BE2C (cell line): ENCODE data around the gene PATL1.

Experiments used
- DNase-seq: peaks from one replicate; pipeline ENCODE4 v3.0.0-alpha.2; 2020
- H3K27me3 ChIP-seq: fragments of 250-450 bp; sonication (Bioruptor Pico); 2 replicates; pipeline ENCODE4 v1.5.1; 2020; ENCODE audit warnings: mild to moderate bottlenecking
- H3K36me3 ChIP-seq: fragments of 250-450 bp; sonication (Bioruptor Pico); 2 replicates; pipeline ENCODE4 v1.5.1; 2020; ENCODE audit warnings: mild to moderate bottlenecking
- H3K4me1 ChIP-seq: fragments of 250-450 bp; sonication (Bioruptor Pico); 2 replicates; pipeline ENCODE4 v1.5.1; 2020
- H3K4me3 ChIP-seq: 2 replicates; pipeline ENCODE4 v1.5.1; 2011; ENCODE audit warnings: low read depth, low read length
- H3K9me3 ChIP-seq: fragments of 250-450 bp; sonication (Bioruptor Pico); 2 replicates; pipeline ENCODE4 v1.5.1; 2020
- TF ChIP-seq, protein P1 (sequence below): IDR thresholded peaks from 2 replicates; pipeline ENCODE4 v1.5.1; 2012; ENCODE audit warnings: mild to moderate bottlenecking, low read depth, low read length

Gene PATL1

DNA sequence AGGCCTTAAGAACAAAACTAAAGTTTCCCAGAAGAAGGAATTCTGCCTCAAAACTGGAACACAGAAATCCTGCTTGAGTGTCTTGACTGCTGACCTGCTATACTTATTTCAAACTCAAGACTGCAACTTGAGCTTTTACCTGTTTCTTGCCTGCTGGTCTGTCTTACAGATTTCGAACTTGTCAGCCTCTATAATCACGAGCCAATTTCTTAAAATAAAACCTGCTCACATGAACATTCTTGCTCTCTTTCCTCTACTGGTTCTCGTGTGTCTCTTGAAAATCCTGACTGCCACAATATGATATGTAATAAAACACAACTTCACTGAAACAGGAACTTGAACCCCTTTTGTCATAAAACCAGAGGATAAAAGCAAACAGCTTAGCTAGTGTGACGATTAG is 13.9 kb downstream of the PATL1 start:
- TF ChIP-seq, protein P1, sequence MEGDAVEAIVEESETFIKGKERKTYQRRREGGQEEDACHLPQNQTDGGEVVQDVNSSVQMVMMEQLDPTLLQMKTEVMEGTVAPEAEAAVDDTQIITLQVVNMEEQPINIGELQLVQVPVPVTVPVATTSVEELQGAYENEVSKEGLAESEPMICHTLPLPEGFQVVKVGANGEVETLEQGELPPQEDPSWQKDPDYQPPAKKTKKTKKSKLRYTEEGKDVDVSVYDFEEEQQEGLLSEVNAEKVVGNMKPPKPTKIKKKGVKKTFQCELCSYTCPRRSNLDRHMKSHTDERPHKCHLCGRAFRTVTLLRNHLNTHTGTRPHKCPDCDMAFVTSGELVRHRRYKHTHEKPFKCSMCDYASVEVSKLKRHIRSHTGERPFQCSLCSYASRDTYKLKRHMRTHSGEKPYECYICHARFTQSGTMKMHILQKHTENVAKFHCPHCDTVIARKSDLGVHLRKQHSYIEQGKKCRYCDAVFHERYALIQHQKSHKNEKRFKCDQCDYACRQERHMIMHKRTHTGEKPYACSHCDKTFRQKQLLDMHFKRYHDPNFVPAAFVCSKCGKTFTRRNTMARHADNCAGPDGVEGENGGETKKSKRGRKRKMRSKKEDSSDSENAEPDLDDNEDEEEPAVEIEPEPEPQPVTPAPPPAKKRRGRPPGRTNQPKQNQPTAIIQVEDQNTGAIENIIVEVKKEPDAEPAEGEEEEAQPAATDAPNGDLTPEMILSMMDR, result no peak
- peaks cover 12% of the 10 kb centered on the region for H3K36me3 ChIP-seq
- no peak for DNase-seq
- no peak overlapping the region for H3K4me3 ChIP-seq
- no peaks in the 10 kb centered on the region for H3K27me3 ChIP-seq
- no peaks in the 10 kb centered on the region for H3K4me1 ChIP-seq
- H3K9me3 ChIP-seq, result no peaks in the 10 kb centered on the region

DNA sequence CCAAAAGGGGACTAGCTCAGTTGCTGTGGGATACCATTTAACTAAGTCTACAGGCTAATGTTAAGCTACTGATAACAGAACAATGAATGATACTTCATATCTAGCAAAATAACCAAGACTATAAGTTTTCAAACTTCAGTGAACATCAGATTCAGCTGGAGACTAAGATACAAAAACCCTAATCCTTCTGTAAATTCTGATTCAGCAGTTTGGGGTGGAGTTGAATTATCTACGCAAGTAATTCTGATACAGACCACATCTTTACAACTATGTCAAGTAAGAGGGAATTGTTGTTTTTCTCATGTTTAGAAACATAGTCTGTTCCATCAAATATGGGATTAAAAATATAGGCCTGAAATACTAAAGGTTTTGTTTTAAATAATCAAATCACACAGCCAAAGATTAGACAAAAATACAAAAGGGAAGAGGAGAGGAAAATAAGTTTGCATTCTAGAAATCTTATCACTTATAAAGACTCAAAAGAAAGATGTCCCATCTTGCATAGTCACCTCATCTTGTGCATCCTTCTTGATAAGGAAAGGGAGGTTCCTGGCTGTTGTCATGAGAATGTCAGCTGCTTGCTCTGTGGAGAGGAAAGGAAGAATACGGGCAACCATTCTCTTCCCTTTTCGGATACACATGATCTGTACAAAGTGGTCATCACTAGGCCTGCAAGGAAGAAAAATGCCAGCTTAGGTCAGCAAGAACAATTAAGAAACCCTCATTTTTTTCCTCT is 21.4 kb downstream of the PATL1 start:
- Histone ChIP-seq H3K27me3 (no peaks in the 10 kb centered on the region), H3K4me1 (no peaks in the 10 kb centered on the region), H3K36me3 (peaks cover 4% of the 10 kb centered on the region; the same call in 1 of the 2 replicates), H3K4me3 (no peak overlapping the region), H3K9me3 (no peaks in the 10 kb centered on the region)
- TF ChIP-seq, protein P1, result no peak
- no peak for DNase-seq

DNA sequence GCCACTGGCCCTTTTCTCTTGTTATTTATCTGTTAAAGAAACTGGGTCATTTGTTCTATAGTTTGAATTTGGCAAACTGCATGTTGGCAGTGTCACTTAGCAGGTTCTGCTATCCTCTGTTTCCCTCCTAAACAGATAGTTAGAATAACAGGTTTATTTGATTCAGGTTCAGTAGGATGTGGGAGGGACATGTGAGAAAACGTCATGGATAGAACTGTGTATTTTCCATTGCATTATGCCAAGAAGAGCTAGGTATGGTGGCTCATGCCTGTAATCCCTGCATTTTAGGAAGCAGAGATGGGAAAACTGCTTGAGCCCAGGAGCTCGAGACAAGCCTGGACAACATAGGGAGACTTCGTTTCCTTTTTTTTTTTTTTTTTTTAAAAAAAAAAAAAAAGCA is 24.3 kb downstream of the PATL1 start:
- TF ChIP-seq, protein P1, result no peak
- H3K27me3 ChIP-seq, result no peaks in the 10 kb centered on the region
- H3K4me3 ChIP-seq, result no peak overlapping the region
- H3K4me1 ChIP-seq, result no peaks in the 10 kb centered on the region
- no peaks in the 10 kb centered on the region; the same call in 1 of the 2 replicates for H3K36me3 ChIP-seq
- H3K9me3 ChIP-seq, result no peaks in the 10 kb centered on the region
- no peak for DNase-seq

DNA sequence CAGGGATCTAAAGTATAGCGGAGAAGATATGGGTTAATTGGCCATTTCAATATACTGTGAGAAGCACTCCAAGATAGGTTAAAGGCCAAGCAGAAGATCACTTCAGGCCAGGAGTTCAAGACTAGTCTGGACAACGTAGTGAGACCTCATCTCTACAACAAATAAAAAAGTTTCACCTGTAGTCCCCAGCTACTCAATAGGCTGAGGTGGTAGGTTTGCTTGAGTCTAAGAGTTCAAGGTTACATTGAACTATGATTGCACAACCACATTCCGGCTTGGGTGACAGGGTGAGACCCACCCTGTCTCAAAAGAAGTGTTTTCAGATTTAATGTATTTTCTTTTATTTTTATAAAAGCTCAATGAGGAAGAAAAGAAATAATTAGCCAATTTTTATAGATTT is 25.4 kb downstream of the PATL1 start:
- TF ChIP-seq, protein P1, result no peak
- Histone ChIP-seq H3K4me1 (no peaks in the 10 kb centered on the region), H3K36me3 (peaks cover 6% of the 10 kb centered on the region; the same call in 1 of the 2 replicates), H3K4me3 (no peak overlapping the region), H3K9me3 (no peaks in the 10 kb centered on the region), H3K27me3 (no peaks in the 10 kb centered on the region)
- DNase-seq, result no peak

DNA sequence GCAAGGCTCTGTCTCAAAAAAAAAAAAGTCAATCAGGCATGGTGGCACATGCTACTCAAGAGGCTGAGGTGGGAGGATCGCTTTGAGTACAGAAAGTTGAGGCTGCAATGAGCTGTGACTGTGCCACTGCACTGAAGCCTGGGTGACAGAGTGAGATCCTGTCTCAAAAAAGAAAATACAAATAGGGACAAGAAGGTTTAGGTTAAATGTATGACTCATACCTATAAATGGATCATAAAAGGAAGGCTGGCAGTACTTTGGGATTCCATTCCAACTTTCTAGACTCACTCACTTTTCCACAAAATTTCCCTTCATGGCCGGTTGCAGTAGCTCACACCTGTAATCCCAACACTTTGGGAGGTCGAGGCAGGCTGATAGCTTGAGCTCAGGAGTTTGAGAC is 27.7 kb downstream of the PATL1 start:
- H3K4me1 ChIP-seq, result no peaks in the 10 kb centered on the region
- DNase-seq, result no peak
- TF ChIP-seq, protein P1, result no peak
- no peaks in the 10 kb centered on the region for H3K9me3 ChIP-seq
- H3K36me3 ChIP-seq, result peaks cover 10% of the 10 kb centered on the region
- no peaks in the 10 kb centered on the region for H3K27me3 ChIP-seq
- H3K4me3 ChIP-seq, result no peak overlapping the region

DNA sequence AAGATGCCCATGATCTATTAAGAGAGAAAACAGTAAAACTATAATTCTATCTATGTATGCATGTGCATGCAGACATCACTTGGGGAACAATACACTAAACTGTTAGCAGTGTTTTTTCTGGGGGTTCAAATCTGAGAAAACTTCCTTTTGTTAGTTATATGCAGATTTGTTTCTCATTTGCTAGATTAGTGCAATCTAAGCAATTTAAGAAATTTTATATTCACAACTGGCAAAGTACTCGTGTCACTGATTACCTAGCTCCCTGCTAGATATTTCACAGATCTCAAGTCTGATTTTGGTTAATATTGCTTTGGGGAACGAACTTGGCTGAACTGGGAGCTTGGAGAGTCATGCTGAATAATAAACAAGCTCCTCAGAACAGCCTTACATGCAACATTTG is 38.3 kb downstream of the PATL1 start:
- TF ChIP-seq, protein P1, result no peak
- H3K9me3 ChIP-seq, result no peaks in the 10 kb centered on the region
- no peak for DNase-seq
- H3K27me3 ChIP-seq, result no peaks in the 10 kb centered on the region
- no peaks in the 10 kb centered on the region for H3K4me1 ChIP-seq
- no peaks in the 10 kb centered on the region for H3K36me3 ChIP-seq
- no peak overlapping the region for H3K4me3 ChIP-seq
